HG02763 (cell line): ENCODE results near the gene TECR.
"Not testable (repeated sequence)": the region's sequence is repeated elsewhere in the genome, so short reads cannot be mapped to it uniquely, and the experiment has no call there.

Experiments used
- ATAC-seq: cut with Tn5 transposase; IDR thresholded peaks from one replicate; pipeline ENCODE4 v1.9.1; 2021; ENCODE audit warnings: mild to moderate bottlenecking, moderate library complexity; ENCODE audit not compliant: unreplicated experiment

Gene TECR

DNA sequence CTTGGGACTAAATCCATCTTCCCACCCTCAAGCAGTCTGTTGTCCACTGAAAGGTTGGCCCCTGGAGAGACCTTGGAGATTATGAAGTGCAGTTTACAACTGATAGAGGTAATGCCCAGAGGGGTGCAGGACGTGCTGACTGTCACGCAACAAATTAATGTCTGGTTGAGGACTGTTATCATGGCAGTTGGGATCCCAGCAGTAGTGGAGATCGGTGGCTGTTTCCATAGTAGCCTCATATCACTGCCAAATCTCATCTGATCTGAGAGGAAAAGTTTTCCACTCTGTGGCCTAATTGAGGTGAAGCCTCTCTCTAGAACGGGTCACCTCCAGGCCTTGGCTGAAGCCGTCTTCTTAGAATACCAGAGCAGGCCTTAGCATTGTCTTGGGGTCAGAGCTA is 4.1 kb downstream of the TECR start:
- no peak for ATAC-seq

DNA sequence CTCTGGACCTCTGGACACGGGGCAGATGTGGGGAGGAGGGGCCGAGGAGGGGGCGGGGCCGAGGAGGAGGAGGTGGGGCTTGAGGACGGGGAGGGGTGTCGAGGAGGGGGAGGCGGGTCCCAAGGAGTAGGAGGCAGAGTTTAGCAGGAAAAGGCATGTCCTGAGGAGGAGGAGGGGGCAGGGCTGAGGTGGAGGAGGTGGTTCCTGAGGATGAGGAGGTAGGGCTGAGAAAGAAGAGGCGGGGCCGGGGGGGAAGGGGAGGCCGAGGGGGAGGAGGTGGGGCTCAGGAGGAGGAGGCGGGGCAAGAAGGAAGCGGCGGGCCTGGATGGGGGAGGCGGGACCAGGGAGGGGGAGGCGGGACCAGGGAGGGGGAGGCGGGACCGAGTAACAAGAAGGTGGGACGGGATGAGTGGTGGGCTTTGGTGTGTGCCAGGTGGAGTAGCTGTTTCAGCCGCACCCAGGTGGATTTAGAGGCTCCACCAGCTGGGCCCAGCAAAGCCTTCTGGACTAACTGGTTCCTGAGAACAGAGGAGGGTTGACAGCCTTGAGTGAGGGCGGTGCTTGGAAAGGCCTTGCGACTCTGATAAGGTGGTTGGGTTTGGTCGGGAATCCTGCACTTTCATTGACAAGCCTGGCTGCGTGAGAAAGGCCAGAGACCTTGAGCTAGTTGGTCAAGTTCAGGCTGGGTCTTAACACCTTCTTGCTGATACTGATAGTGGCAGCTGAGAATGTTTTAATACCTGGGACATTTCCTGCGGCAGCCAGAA is 7.7 kb downstream of the TECR start:
- ATAC-seq = no peak

DNA sequence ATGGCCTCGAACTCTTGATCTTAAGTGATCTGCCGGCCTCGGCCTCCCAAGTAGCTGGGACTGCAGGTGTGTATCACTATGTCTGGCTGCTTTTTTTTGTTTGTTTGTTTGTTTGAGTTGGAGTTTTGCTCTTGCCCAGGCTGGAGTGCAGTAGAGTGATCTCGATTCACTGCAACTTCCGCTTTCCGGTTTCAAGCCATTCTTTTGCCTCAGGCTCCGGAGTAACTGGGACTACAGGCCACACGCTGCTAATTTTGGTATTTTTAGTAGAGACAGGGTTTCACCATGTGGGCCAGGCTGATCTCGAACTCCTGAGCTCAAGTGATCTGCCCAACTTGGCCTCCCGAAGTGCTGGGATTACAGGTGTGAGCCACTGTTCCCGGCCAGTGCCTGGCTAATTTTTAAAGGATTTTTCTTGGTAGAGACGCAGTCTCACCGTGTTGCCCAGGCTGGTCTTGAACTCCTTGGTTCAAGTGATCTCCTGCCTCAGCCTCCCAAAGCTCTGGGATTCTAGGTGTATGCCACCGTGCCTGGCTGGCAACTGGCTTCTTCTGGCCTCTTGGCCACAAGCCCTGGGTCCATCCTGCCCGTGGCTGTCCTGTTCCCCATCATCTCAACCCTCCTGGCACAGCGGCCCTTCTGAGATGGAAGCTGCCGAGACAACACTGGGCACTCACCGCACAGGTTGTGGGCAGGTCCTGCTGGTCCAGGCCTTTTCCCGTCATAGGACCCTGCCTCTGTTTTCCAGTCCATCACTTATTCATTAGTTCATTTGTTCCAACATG is 11.5 kb downstream of the TECR start:
- ATAC-seq = no peak

GRCh38 chr19:14541979-14542378 is 12.6 kb downstream of the TECR start:
- not testable (repeated sequence) for ATAC-seq

DNA sequence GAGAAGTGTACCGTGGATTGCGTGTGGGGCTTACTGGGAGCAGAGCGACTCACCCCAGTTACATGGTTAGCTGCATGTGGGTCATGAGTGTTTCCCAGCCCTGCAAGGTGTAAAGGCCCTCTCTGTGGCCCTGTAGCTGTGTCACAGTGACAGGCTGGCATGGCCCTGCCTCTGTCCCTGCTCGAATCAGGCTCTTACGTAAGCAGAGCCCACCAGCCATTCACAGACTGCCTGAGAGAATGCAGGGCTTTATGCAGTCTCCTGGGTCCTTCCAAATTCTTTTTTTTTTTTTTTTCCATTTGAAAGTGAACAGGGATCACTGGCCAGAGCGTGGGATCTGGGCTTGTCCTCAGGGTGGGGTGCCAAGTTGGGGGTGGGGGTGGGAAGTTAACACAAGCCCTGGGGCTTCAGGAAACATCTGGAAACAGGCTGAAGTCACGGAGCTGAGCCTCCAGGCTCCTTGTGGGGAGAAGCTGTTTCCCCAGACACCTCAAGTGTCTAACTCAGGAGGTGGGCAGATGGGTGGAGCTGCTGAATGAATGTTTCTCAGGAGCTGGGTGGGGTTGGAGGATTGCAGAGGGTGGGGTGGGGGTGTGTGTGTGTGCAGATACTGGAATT is 13.4 kb downstream of the TECR start:
- no peak for ATAC-seq

GRCh38 chr19:14544047-14544446 is 14.7 kb downstream of the TECR start:
- no peak for ATAC-seq

GRCh38 chr19:14544977-14545715 is 15.8 kb downstream of the TECR start:
- ATAC-seq = no peak

GRCh38 chr19:14545716-14546082 is 16.3 kb downstream of the TECR start:
- ATAC-seq = no peak

GRCh38 chr19:14550201-14550754 is 20.9 kb downstream of the TECR start:
- ATAC-seq = no peak

- not testable (repeated sequence) for ATAC-seq
Observed at GRCh38 chr19:14551134-14552005, 22.0 kb downstream of the TECR start.

- not testable (repeated sequence) for ATAC-seq
Observed at GRCh38 chr19:14552006-14552360, 22.6 kb downstream of the TECR start.

DNA sequence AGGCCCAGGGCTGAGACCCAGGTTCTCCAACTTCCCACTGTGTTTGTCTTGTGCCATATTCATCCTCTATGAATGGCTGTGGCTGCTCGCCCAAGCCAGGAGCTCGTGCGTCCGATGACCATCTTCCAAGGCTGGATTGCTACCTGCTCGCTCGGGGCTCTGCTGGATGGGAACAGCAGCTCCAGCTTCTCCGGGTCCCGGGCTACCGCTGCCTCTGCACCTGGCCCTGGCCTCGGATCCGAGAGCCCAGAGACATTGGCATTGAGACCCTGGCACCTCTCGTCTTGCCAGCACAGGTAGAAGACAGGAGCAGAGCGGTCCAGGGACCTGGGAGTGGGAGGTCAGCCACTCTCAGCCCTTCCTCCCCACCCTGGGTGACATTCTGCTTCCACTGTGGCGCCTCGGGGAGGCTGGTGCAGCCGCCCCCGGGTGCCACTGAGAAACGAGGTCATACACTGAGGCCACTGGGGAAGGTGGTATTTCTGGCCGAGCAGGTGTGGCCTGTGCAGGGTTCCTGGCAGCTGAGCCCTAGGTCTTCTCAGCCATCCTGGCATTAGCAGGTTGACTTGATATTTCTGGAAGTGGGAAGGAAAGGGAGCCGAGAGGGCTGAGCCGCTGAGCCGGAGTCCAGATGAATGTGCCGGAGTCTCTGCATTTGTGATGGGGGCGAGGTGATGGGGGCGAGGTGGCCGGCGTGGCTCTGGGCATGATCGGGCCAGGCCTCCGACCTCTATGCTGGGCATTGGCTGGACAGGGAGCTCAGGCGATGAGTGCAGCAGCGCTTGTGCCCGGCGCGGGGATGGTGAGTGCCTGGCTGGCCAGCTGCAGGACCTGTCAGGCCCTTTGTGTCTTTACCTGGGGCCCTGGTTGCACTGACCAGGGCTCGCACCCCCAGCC is 23.9 kb downstream of the TECR start:
- no peak for ATAC-seq

GRCh38 chr19:14553939-14554243 is 24.5 kb downstream of the TECR start:
- no peak for ATAC-seq

- no peak for ATAC-seq
Observed at GRCh38 chr19:14554382-14554812, 25.0 kb downstream of the TECR start.

GRCh38 chr19:14555918-14556661 is 26.7 kb downstream of the TECR start:
- ATAC-seq = no peak

- ATAC-seq = no peak
Observed at GRCh38 chr19:14556662-14557188, 27.3 kb downstream of the TECR start.

DNA sequence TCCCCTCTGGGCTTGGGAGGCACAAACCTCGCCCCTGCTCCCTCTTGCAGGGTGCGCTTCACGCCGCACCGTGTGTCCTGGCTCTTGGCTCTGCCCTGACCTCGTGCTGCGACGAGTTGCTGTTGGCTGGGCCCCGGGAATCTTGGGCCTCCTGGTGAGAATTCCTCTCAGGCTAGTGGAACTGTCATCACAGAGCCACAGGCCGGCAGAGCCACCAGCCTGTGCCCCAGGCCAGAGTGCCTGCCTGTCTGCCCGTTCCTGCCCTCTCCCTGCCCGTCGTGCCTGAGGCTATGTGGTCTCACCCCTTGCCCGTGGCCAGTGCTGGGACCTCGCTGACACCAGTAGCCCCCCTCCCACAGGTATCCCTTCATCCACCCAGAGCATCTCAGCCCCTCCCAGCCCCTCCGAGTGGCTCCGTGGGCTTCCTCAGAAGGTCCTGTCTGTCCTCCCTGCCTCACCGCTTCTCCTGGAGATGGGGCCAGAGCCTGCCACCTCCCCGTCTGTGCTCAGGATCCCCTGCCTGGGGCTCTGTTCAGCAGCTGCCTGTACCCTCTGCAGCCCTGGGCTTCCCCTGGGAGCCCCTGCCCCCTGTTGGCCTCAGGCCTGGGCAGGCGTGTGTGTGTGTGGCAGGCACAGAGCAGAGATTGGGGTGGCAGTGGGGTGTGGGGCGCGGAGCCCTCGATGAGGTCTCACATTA is 29.1 kb downstream of the TECR start:
- ATAC-seq = no peak
